ENCODE measurements around the gene RAB33A. TPM values are rescaled to one million over a fixed set of nuclear protein-coding genes. Genes with fewer than 3 reads are reported as not detected.

Gene RAB33A
- polyA plus RNA-seq, 1 experiment, result 5.1 TPM

DNA sequence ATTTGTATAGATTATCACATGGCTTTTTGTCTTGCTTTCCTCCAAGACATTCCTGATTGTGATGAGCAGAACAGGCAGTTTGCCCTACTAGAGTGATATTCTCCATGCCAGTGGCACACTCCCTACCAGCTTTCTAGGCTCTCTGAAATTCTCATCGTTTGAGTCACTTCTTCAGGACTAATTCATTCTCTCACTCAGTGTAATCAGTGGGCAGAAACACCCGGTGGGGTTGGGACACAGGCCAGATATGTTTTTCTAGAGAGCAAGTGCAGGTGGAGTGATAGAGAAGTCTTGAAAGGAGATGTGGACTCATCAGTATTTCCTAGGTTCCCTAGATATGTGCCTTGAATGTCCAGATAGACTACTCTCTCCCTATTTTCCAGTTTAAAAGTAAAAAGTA lies 13.1 kb downstream of the RAB33A start:
- CTCF ChIA-PET, result no interaction called here
- no peaks in the 10 kb centered on the region for H3K36me3 ChIP-seq (ENCODE audit: control insufficient read depth, insufficient read depth, low read length)
- H3K4me3 ChIP-seq (ENCODE audit: low read depth, low read length), result no peak overlapping the region
- POLR2A ChIA-PET, result no interaction called here
- DNase-seq (ENCODE audit: low read depth), result no peak
- H3K27me3 ChIP-seq (ENCODE audit: control insufficient read depth, insufficient read depth, low read length), result no peaks in the 10 kb centered on the region
- TF ChIP-seq, protein P1, sequence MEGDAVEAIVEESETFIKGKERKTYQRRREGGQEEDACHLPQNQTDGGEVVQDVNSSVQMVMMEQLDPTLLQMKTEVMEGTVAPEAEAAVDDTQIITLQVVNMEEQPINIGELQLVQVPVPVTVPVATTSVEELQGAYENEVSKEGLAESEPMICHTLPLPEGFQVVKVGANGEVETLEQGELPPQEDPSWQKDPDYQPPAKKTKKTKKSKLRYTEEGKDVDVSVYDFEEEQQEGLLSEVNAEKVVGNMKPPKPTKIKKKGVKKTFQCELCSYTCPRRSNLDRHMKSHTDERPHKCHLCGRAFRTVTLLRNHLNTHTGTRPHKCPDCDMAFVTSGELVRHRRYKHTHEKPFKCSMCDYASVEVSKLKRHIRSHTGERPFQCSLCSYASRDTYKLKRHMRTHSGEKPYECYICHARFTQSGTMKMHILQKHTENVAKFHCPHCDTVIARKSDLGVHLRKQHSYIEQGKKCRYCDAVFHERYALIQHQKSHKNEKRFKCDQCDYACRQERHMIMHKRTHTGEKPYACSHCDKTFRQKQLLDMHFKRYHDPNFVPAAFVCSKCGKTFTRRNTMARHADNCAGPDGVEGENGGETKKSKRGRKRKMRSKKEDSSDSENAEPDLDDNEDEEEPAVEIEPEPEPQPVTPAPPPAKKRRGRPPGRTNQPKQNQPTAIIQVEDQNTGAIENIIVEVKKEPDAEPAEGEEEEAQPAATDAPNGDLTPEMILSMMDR (IDR thresholded peaks at IDR 0.05; ENCODE audit: insufficient read depth, low read depth, low read length), result no peak

DNA sequence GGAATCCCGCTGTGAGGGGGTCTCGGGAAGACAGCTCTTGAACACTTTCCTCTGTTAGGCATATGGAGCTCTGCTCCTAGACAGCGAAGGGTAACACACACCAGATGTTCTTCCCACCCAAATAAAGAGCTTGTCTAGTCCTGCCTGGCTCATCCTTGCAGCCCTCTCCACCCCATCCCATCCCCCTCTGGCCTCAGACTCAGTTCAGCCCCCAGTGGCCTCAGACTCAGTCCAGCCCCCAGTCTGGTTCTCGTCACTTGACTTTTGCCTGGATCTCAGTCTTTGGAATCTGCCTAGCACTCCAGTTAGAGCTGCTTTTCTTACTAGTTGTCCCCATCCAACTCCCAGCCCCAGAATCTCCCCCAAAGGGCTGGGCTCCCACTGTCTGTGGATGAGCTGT lies 14.9 kb downstream of the RAB33A start:
- Histone ChIP-seq H3K27me3 (ENCODE audit: control insufficient read depth, insufficient read depth, low read length) (no peaks in the 10 kb centered on the region), H3K36me3 (ENCODE audit: control insufficient read depth, insufficient read depth, low read length) (no peaks in the 10 kb centered on the region), H3K4me3 (ENCODE audit: low read depth, low read length) (no peak overlapping the region)
- TF ChIP-seq, protein P1 (IDR thresholded peaks at IDR 0.05; ENCODE audit: insufficient read depth, low read depth, low read length), result no peak
- no peak for DNase-seq (ENCODE audit: low read depth)
- ChIA-PET CTCF (interaction anchor here (0.7 to 1.7 kb wide), 2 partner anchors 12 to 13 kb away, joined by 3 to 4 read pairs; no protein-coding TSS in a partner anchor), POLR2A (no interaction called here)

DNA sequence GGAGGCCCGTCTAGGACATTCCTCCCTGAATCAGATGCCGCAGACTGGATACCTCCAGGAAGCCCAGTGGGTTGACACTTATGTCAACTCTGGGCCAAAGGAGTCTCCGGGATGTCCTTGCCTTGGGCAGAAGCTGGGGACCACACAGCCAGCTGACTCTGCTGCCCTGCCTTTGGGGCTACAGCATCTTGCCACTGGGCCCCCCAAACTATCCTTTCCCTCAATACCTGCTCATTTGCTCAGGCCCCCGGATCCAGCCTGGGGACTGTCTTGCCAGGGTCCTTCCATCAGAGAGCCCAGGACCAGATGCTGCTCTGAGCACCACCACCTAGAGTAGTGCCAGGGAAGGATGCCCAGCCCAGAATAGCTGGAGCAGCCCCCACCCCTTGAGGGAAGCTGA lies 19.0 kb downstream of the RAB33A start:
- TF ChIP-seq, protein P1 (IDR thresholded peaks at IDR 0.05; ENCODE audit: insufficient read depth, low read depth, low read length), result no peak
- no peak for DNase-seq (ENCODE audit: low read depth)
- no peak overlapping the region for H3K4me3 ChIP-seq (ENCODE audit: low read depth, low read length)
- no peaks in the 10 kb centered on the region for H3K36me3 ChIP-seq (ENCODE audit: control insufficient read depth, insufficient read depth, low read length)
- ChIA-PET CTCF (interaction anchor here (1.5 to 5.4 kb wide), 3 partner anchors 9 to 130 kb away, joined by 3 to 44 read pairs (median 4); no protein-coding TSS in a partner anchor), POLR2A (no interaction called here)
- no peaks in the 10 kb centered on the region for H3K27me3 ChIP-seq (ENCODE audit: control insufficient read depth, insufficient read depth, low read length)

DNA sequence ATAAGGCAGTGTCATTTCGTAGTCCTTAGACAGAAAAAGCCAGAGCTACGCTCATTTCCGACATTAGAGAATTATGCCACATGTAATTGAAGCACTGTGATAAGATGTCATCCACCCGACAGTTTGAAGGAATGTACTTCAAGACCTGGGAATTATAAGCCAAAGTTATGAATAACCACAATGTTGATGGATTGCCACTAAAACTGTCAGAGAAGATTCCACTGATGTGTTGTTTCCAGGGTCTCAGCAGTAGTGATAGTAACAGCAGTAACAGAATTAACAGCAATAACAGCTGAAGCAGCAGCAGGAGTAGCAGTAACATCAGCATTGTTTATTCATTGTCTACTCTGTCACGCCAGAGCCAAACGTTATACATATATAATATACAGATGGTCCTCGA lies 24.7 kb downstream of the RAB33A start:
- ChIA-PET POLR2A (no interaction called here), CTCF (interaction anchor here (0.6 to 1.2 kb wide), 2 partner anchors 136 to 242 kb away, joined by 3 read pairs; no protein-coding TSS in a partner anchor)
- no peak for DNase-seq (ENCODE audit: low read depth)
- no peak overlapping the region for H3K4me3 ChIP-seq (ENCODE audit: low read depth, low read length)
- H3K27me3 ChIP-seq (ENCODE audit: control insufficient read depth, insufficient read depth, low read length), result no peaks in the 10 kb centered on the region
- TF ChIP-seq, protein P1 (IDR thresholded peaks at IDR 0.05; ENCODE audit: insufficient read depth, low read depth, low read length), result no peak
- no peaks in the 10 kb centered on the region for H3K36me3 ChIP-seq (ENCODE audit: control insufficient read depth, insufficient read depth, low read length)

DNA sequence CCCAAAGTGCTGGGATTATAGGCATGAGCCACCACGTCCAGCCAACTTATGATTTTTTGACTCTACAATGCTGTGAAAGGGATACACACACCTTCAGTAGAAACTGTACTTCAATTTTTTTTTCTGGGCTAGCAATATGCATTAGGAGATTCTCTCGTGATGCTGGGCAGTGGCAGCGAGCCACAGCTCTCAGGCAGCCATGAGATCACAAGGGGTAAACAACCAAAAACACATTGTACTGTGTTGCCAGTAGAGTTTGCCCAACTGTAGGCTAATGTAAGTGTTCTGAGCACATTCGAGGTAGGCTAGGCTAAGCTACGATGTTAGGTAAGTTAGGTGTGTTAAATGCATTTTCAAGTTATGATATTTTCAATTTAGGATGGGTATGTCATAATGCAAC lies 25.7 kb downstream of the RAB33A start:
- DNase-seq (ENCODE audit: low read depth), result no peak
- ChIA-PET POLR2A (no interaction called here), CTCF (interaction anchor here (0.6 to 1.2 kb wide), 3 partner anchors 10 to 414 kb away, joined by 3 read pairs; no protein-coding TSS in a partner anchor)
- H3K36me3 ChIP-seq (ENCODE audit: control insufficient read depth, insufficient read depth, low read length), result no peaks in the 10 kb centered on the region
- no peaks in the 10 kb centered on the region for H3K27me3 ChIP-seq (ENCODE audit: control insufficient read depth, insufficient read depth, low read length)
- H3K4me3 ChIP-seq (ENCODE audit: low read depth, low read length), result no peak overlapping the region
- TF ChIP-seq, protein P1 (IDR thresholded peaks at IDR 0.05; ENCODE audit: insufficient read depth, low read depth, low read length), result no peak

Data from BJ (cell line).